HUES6 (cell line): Measurements from ENCODE around the gene EPS8L2.
A peak's percentile ranks its signal among the peaks of the same experiment; 100 is the strongest.

Source experiments
- H3K27ac ChIP-seq: 2 replicates; pipeline ENCODE4 v1.7.0; 2013; ENCODE audit warnings: low read depth, mild to moderate bottlenecking, low read length, inconsistent platforms
- H3K27me3 ChIP-seq: 2 replicates; pipeline ENCODE4 v1.6.1; 2013; ENCODE audit warnings: low read length; ENCODE audit not compliant: control insufficient read depth, insufficient read depth
- H3K36me3 ChIP-seq: 2 replicates; pipeline ENCODE4 v1.6.1; 2013; ENCODE audit warnings: low read length; ENCODE audit not compliant: control insufficient read depth, insufficient read depth
- H3K4me1 ChIP-seq: 2 replicates; pipeline ENCODE4 v1.6.1; 2013; ENCODE audit warnings: low read length; ENCODE audit not compliant: control insufficient read depth, insufficient read depth
- H3K4me3 ChIP-seq: 2 replicates; pipeline ENCODE4 v1.5.1; 2013; ENCODE audit warnings: low read depth, low read length
- H3K9ac ChIP-seq: one replicate; pipeline ENCODE4 v1.6.1; 2013; ENCODE audit warnings: mild to moderate bottlenecking, low read length
- H3K9me3 ChIP-seq: 2 replicates; pipeline ENCODE4 v1.6.1; 2013; ENCODE audit warnings: low read depth, low read length; ENCODE audit not compliant: control insufficient read depth, insufficient read depth

Gene EPS8L2

DNA sequence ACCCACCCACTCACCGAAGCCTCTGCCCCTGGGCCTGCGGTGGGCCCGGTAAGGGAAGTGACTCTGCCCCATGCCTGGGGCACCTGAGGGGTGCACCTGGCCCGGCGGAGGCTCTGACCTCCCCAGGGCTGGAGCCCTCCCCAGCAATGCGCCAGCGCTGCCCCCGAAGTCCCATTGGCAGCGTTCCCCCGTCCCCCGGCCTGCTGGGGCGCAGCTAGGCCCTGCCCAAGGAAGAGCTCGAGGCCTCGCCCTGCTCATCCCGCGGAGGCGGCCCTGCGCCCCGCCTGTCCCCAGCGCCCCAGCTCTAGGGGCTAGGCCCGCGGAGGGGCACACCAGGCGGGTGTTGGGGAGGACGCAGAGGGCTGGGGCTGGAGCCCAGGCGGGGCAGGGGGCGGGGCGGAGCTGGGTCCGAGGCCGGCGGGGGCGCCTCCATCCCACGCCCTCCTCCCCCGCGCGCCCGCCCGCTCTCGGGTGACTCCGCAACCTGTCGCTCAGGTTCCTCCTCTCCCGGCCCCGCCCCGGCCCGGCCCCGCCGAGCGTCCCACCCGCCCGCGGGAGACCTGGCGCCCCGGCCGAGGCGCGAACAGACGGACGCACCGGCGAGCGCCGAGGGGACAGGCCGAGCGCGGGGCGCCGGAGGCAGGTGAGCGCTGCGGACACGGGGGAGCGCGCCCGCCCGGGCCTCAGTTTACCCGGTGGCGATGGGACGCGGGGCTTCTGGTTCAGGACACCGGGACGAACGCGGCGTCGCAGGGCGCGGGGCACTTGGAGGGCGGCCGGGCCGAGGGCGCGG, at the start of gene EPS8L2:
Gene EPS8L2, plus strand, starts transcription at position 586 of the 793 bp plus-strand sequence. CDS start 3,177 bp downstream, outside the sequence.
- peaks cover 44% of the 10 kb centered on the region for H3K4me1 ChIP-seq
- peak within 1 kb of the TSS; percentile 89 for H3K9ac ChIP-seq
- H3K4me3 ChIP-seq = peak within 1 kb of the TSS; percentile 81
- H3K36me3 ChIP-seq = peaks cover 13% of the 10 kb centered on the region
- peaks cover 5% of the 10 kb centered on the region; the same call in 1 of the 2 replicates for H3K27me3 ChIP-seq
- H3K9me3 ChIP-seq = no peaks in the 10 kb centered on the region
- peak within 1 kb of the TSS; percentile 75 for H3K27ac ChIP-seq

GRCh38 chr11:656426-656825, 49.6 kb upstream of the EPS8L2 start:
- no peaks in the 10 kb centered on the region for H3K9me3 ChIP-seq
- peaks cover 36% of the 10 kb centered on the region for H3K36me3 ChIP-seq
- no peaks in the 10 kb centered on the region for H3K27me3 ChIP-seq
- no peak overlapping the region for H3K27ac ChIP-seq
- H3K4me1 ChIP-seq = no peaks in the 10 kb centered on the region
- no peak overlapping the region for H3K9ac ChIP-seq
- no peak overlapping the region for H3K4me3 ChIP-seq

DNA sequence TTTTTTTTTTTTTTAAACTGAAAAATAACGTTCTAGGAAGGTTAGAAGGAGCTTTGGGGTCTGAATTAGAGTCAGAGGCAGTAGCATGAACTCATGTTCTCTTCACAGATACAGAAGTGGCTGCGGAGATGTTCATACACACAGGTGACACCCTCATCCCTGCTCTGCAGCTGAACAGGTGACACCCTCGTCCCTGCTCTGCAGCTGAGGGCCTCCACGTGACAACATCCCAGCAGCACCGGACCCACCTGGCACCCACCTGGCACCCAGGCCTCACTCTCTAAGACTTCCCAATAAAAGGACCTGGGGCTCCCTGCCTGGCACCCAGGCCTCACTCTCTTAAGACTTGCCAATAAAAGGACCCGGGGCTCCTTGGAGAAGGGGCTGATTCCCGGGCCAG, 49.2 kb upstream of the EPS8L2 start:
- peaks cover 36% of the 10 kb centered on the region for H3K36me3 ChIP-seq
- H3K27me3 ChIP-seq = no peaks in the 10 kb centered on the region
- H3K9me3 ChIP-seq = no peaks in the 10 kb centered on the region
- H3K9ac ChIP-seq = no peak overlapping the region
- H3K4me1 ChIP-seq = no peaks in the 10 kb centered on the region
- H3K27ac ChIP-seq = no peak overlapping the region
- no peak overlapping the region for H3K4me3 ChIP-seq

- H3K4me3 ChIP-seq = no peak overlapping the region
- no peaks in the 10 kb centered on the region for H3K4me1 ChIP-seq
- peaks cover 36% of the 10 kb centered on the region for H3K36me3 ChIP-seq
- no peaks in the 10 kb centered on the region for H3K9me3 ChIP-seq
- no peak overlapping the region for H3K9ac ChIP-seq
- H3K27me3 ChIP-seq = no peaks in the 10 kb centered on the region
- no peak overlapping the region for H3K27ac ChIP-seq
These were observed 48.3 kb upstream of the EPS8L2 start for GRCh38 chr11:657691-658126.

DNA sequence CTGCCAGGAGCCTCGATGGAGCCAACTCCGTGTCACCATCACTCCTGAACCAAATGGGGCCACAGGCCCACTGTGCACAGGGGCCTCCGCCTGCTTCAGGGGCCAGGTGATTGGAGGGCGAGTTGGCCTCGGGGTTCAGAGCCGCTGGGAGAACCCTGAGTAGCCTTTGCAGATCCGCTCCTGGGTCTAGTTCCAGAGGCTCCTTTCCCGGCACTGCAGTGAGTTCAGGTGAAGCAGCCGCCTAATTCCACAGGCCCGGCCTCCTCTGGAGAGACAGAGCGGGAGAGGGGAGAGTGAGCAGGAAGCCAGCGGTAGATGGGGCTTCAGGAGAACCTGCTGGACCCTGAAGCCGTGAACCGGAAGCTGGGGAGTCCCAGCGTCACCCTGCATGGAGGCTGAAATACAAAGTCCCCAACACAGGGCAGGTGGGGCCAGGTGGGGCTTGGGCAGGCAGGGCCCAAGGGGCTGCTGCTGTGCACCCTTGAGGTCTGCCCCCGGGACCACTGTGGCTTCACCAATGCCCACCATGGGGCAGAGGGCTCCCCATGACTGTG, 46.4 kb upstream of the EPS8L2 start:
- Histone ChIP-seq H3K9ac (no peak overlapping the region), H3K36me3 (peaks cover 37% of the 10 kb centered on the region), H3K4me3 (no peak overlapping the region), H3K27ac (no peak overlapping the region), H3K9me3 (no peaks in the 10 kb centered on the region), H3K4me1 (no peaks in the 10 kb centered on the region), H3K27me3 (no peaks in the 10 kb centered on the region)

- Histone ChIP-seq H3K4me1 (no peaks in the 10 kb centered on the region), H3K9ac (no peak overlapping the region), H3K4me3 (no peak overlapping the region), H3K27me3 (no peaks in the 10 kb centered on the region), H3K9me3 (no peaks in the 10 kb centered on the region), H3K27ac (no peak overlapping the region), H3K36me3 (peaks cover 37% of the 10 kb centered on the region)
These were observed 45.8 kb upstream of the EPS8L2 start for GRCh38 chr11:660281-660680.

- Histone ChIP-seq H3K4me3 (no peak overlapping the region), H3K9me3 (no peaks in the 10 kb centered on the region), H3K4me1 (no peaks in the 10 kb centered on the region), H3K27ac (no peak overlapping the region), H3K9ac (no peak overlapping the region), H3K36me3 (peaks cover 42% of the 10 kb centered on the region), H3K27me3 (no peaks in the 10 kb centered on the region)
These were observed 45.2 kb upstream of the EPS8L2 start for GRCh38 chr11:660681-661444.

DNA sequence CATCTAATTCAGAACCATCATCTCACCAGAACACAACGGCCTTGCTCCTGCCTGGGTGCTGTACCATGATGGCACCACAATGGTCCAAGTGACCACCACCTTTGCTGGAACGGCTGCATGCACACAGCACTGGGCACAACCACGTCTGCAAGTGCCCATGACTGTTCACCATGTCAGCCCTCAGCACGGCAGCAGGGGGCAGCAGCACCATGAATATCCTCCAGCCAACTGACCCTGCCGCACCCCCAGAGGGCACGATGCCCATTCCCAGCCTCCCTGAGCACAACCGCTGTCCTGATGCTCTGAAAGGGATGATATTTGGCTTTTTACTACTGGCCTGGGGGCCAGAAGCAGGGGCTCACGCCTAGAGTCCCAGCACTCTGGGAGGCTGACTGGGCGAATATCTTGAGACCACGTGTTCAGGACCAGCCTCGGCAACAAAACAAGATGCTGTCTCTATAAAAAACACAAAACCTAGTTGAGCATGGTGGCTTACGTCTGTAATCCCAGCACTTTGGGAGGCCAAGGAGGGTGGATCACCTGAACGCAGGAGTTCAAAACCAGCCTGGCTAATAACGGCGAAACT, 43.2 kb upstream of the EPS8L2 start:
- peaks cover 47% of the 10 kb centered on the region for H3K36me3 ChIP-seq

GRCh38 chr11:665062-665703, 40.8 kb upstream of the EPS8L2 start:
- no peaks in the 10 kb centered on the region for H3K27me3 ChIP-seq
- H3K27ac ChIP-seq = no peak overlapping the region
- H3K9ac ChIP-seq = no peak overlapping the region
- H3K4me1 ChIP-seq = no peaks in the 10 kb centered on the region
- peaks cover 36% of the 10 kb centered on the region for H3K36me3 ChIP-seq
- H3K4me3 ChIP-seq = no peak overlapping the region
- no peaks in the 10 kb centered on the region for H3K9me3 ChIP-seq

More for the DNA sequence above, 43.2 kb upstream of the EPS8L2 start:
- H3K27ac ChIP-seq = no peak overlapping the region
- H3K4me1 ChIP-seq = no peaks in the 10 kb centered on the region
- H3K27me3 ChIP-seq = no peaks in the 10 kb centered on the region
- H3K9me3 ChIP-seq = no peaks in the 10 kb centered on the region
- no peak overlapping the region for H3K9ac ChIP-seq
- H3K4me3 ChIP-seq = no peak overlapping the region

- Histone ChIP-seq H3K9ac (no peak overlapping the region), H3K4me3 (no peak overlapping the region), H3K4me1 (no peaks in the 10 kb centered on the region), H3K27me3 (no peaks in the 10 kb centered on the region), H3K9me3 (no peaks in the 10 kb centered on the region), H3K36me3 (peaks cover 30% of the 10 kb centered on the region), H3K27ac (no peak overlapping the region)
These were observed 40.2 kb upstream of the EPS8L2 start for GRCh38 chr11:665704-666281.
